Activated CD4-positive, CD25-positive, alpha-beta regulatory T cell treated with anti-CD3 and anti-CD28 coated beads, Interleukin-2, amount 50 U/mL, for 24 hours (primary cell): ENCODE measurements around the gene ACTL6A.
"Not testable (repeated sequence)": the region's sequence is repeated elsewhere in the genome, so short reads cannot be mapped to it uniquely, and the experiment has no call there.

ENCODE experiments used
- ATAC-seq, 2 donors: fragments of 150-1000 bp; cut with Tn5 transposase; one replicate each; pipeline ENCODE4 v1.10.0; 2021; ENCODE audit warnings: mild to moderate bottlenecking in 1 of 2, moderate library complexity in 1 of 2

The ACTL6A gene

DNA sequence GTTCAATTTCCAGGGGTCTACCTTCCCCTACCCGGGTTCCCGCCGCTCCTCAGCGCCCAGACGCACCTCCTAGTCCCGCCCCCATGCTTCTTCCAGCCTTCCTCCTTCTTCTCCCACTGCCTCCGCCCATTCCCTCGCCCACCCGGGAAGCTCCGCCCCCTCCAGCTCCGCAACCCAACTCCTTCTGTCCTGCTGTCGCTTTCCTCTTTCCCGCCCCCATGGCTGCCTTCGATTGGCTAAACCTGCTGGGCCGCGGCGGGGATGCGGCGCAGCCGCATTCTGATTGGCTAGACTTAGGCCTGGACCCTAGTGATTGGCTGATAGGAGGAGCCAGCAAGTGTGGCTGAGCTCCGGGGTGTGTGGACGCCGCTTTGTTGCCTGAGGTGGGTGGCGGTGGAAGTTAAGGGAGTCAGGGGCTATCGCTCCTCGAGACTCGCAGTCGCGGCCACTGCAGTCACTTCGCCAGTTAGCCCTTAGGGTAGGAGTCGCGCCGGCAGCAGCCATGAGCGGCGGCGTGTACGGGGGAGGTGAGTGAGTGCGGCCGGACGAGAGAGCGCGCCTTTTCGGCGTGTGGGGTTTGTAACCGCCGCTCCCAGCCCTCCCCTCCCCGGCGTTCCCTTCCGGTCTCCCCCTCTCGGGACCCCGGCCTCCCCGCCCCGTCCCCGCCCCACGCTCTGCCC is at the start of gene ACTL6A:
TSS of gene ACTL6A (plus strand) at position 336 of the 680 bp plus-strand sequence. CDS start at position 503, 167 bp downstream.
- peak; percentile 96 for ATAC-seq

DNA sequence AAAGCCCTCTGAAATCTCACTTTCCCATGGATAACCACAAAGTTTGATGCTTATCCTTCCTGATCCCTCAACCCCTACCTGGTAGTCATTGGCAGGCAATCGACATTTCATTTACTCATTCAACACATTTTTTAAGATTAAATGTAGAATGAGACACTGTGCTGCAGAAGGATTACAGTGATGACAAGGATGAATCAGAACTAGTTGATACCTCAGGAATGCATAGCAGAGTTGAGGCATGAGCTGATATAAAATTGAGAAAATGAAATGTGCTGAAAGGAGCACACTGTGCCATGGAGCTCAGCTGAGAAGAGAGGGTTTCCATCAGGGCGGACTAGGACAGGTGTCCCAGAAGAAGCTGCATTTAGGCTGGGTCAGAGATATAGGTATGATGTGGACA is 48.9 kb upstream of the ACTL6A start:
- no peak for ATAC-seq

DNA sequence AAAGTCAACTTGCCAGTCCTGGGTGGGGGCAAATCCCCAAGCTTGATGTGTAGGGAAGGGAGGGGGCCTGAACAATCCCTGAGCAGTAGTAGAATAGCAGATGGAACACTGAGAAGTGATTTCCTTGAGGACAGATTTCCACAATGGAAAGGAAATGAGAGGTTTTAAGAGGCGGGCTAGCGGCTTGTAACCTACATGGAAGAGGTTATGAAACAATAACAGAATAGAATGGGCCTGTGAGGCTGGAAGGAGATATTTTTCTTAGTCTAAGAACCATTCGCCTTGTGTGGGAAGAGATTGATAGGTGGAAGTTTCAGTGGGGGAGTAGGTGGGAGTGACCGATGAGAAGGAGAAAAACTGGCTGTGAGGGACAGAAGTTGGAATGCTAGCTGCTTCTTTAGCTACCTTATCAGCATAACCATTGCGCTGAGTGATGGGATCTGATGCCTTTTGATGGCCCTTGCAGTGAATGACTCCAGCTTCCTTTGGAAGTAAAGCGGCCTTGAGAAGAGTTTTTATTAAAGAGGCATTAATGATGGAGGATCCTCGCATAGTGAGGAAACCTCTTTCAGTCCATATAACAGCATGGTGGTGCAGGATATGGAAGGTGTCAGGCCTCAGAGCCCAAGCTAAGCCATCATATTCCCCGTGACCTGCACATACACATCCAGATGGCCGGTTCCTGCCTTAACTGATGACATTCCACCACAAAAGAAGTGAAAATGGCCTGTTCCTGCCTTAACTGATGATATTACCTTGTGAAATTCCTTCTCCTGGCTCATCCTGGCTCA is 46.1 kb upstream of the ACTL6A start:
- ATAC-seq = not testable (repeated sequence)

DNA sequence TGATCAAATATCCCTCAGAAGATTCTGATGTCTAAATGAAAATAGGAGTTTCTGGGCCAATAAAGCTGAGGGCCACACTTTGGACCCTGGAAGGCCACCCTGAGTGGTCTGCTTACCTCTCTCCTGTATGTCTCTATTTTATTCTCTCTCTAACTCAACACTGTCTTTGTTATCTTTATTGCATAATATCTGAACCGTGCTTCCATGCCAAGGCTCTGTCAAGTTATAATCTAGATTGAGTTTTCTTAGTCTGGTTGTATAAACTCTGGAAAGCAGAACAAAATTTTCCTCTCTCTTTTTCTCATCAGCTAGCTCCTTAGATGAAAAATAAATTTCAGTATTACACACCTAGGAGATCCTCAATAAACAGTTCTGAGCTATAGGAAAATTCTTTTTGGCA is 36.2 kb upstream of the ACTL6A start:
- no peak for ATAC-seq

DNA sequence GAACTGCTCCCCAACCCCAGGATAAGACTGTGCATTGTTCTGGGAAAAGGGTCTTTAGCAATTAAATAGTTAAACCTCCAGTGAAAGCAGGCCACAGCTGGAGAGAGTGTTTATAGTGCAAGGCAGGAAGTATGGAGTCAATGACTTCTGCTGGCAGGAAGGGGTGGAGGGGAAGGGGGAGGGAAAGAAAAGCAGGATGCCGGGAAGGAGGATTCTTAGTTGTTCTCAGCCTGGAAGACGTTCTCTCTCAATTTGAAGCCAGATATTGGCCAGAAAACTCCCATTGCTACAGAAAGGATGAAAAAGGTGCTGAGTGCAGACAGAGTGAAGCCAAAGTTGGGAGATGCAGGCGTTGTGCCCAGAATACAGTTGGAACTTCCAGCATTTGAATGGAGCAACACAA is 35.7 kb upstream of the ACTL6A start:
- no peak for ATAC-seq

DNA sequence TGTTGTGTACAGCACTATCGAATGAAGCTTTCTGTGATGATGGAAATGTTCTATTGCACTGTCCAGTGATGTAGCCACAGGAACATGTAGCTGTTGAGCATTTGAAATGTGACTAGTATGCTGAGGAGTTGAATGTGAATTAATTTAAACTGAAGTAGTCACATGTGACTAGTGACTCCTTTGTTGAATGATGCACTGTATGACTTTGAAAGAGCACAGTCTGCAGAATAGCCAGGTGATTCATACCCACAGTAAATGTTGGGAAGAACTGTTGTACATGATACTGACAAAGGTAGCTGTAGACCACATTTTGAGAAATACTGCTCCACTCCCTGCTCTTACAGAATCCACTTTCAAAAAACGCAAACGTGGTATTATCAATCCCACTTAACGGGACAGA is 34.0 kb upstream of the ACTL6A start:
- ATAC-seq = no peak

DNA sequence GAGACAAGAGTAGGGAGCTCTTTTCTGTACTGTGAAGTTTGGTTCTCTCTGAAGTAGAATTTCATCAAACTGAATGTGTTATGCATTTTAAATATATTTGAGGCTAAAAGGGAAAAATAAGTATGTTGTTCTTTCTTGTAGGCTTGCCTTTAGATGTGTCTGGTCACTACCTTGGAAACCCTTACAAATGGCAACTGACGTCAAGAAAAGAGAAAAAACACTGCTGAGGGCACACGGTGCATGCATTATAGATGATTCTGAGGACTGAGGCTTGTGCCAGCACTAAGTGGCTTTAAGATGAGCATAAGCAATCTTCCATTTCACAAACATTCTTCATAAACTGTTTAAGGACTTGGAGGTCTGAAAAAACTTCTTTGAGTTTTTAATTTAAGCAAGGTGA is 31.1 kb upstream of the ACTL6A start:
- no peak for ATAC-seq

DNA sequence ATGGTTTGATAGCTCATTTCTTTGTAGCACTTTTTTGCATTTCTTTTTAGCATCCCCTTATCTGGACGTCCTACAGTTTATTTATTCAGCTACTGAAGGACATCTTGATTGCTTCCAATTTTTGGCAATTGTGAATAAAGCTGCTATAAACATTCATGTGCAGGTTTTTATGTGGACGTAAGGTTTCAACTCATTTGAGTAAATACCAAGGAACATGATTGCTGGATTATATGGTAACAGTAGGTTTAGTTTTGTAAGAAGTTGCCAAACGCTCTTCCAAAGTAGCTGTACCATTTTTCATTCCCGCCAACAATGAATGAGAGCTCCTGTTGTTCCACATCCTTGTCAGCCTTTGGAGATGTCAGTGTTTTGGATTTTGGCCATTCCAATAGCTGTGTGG is 29.5 kb upstream of the ACTL6A start:
- no peak for ATAC-seq

DNA sequence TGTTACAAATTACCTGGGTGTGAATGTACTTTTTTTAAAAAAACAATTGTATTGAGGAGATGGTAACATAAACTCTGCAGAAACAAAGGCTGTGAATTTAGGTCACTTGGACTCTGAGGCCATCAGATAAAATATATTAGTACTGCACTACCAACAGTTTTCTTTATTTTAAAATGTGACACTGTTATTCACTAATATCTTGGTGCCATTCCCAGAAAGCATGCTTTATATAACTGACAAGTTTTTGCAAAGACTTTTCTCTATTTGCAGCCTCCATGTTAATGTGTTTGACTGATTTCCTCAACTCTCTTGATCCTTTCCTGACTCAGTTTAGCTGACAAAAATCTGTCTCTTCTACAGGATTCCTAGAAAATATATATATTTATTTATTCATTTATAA is 26.5 kb upstream of the ACTL6A start:
- ATAC-seq = no peak

DNA sequence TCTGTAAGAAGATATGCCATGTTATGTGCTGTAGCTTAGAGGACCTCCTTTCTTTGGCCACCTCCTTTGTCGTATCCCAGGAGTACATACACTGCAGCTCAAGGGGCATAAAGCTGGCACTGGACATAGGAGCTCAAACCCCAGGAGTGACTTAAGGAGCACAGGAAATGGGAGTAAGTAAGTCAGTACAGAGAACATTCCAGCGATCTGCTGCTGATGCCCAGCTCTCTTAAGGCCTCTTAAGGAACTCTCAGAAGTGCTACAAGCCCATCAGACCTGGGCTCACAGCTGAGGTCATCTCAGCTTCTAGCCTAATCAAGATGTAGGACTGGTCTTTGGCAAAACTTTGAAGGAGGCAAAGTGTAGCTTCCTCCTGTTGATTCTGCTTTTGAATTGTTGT is 21.6 kb upstream of the ACTL6A start:
- ATAC-seq = no peak

DNA sequence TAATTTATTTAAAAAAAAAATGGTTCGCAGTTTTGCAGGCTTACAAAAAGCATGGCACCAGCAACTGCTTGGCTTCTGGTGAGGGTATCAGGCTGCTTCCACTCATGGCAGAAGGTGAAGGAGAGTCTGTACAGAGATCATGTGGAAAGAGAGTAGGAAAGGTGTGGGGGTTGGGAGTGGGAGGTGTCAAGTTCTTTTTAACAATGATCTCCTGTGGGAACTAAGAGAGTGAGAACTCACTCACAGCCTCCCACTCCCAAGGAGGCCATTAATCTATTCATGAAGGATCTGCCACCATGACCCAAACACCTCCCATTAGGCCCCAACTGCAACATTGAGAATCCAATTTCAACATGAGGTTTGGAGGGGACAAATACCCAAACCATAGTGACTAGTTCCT is 21.1 kb upstream of the ACTL6A start:
- ATAC-seq = no peak

DNA sequence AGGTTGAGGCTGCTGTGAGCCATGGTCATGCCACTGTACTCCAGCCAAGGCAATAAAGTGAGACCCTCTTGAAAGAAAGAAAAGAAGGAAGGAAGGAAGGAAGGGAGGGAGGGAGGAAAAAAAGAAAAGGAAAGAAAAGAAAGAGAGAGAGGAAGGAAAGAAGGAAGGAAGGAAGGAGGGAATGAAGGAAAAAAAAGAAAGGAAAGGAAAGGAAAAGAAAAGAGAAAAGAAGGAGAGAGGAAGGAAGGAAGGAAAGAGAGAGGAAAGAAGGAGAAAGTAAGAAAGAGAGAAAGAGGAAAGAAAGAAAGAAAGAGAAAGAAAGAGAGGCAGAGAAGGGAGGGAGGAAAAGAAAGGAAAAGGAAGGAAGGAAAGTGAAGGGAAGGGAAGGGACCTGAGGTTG is 20.4 kb upstream of the ACTL6A start:
- ATAC-seq = no peak

DNA sequence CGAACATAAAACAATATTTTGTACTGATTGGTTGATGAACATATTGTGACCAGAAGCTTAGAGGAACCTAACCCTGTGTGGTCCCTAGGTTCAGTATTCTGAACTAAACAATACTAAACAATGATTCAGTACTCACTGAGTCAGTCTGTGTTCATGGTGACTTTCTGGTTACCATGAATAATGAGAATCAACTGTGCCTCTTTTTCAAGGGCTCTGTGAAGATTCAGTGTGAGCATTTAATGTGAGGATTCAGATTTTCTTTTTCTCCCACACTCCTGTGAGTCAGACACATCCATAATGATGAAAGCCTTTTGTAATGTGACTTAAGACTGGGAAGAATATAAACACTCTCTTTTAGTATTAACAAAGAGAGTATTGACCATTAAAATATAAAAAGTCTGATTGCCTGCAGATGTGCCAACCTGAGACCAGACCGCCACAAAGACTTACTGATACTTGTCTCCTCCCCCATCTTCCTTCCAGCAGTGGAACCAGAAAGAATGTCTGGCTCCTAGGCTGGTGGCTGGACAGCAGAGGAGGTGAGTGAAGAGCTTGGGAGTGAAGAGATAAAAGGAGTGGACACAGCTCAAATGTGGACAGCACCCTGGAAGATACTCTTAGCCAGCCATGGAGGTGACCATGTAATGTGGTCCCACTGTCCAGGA is 17.6 kb upstream of the ACTL6A start:
- peak; percentile 41 to 67 for ATAC-seq

DNA sequence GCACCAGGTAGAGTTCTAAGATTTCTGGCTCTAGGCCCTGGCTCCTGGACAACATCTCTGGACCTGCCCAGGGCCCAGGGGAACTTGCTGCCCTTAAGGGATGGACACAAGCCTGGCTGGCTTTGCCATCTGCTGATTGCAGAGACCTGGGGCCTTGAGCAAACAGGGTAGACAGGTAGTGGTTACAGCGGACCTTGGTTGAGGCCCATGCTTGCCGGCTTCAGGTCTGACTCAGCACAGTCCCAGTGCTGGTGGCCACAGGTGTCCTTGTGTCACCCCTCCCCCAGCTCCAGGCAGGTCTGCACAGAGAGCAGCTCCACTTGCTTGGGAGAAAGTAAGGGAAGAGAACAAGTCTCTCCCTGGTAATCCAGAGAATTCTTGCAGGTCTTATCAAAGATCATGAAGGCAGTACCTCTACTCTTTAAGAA is 15.9 kb upstream of the ACTL6A start:
- no peak for ATAC-seq

DNA sequence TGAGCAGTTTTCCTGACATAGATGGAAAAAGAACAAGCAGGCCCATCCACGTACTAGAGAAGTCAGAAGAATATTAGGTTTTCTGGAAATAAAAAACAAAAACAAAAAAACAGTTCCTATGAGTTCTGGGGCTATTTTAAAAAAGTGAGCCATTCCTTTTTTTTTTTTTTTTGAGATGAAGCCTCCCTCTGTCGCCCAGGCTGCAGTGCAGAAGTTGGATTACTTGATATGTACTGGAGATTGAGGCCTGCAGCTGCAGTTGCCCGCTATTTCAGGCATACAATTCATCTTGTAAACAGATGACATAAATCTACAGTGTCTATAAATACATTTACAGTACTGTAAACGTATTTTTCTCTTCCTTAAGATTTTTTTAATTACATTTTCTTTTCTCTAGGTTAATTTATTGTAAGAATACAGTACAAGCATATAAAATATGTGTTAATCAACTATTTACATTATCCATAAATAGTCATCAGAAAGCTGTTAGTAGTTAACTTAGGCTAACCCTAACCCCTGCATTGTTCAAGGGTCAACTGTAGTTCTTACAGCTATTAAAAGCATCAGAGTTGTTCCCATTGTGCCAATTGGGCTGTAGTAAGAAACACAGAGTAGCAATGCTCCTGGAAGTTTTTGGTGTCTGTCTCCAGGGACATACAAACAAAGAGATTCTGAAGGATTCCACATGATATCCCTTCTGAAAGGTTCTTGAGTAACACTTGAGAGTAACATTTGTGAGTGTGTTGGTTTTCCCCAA is 11.2 kb upstream of the ACTL6A start:
- ATAC-seq = no peak

DNA sequence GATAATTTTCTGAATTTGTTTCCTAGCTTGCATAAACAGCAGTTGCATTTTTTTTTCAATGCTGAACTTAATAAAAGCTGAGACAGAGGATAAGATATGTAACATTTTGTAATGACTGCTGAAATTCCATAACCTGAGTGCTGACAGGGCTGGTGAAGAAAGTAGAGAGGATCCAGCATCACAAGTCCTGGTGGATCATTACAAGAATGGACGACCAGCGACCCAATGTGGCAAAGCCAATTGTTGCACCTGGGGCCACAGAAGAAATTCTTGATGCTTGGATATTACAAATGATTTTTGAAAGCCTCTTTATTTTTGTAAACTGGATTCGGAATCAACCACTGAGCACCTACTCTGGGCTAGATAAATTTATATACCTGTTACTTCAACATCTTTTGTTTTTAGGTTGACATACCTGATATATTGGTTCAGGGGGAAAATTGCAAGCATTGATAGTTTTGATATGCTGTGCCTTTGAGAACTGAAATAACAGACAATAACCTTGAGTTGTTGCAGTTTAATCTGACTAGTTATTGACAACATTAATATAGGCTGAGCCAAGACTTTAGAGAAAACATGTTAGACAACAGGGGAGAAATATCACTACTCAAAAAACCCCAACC is 3.9 kb upstream of the ACTL6A start:
- ATAC-seq = no peak

DNA sequence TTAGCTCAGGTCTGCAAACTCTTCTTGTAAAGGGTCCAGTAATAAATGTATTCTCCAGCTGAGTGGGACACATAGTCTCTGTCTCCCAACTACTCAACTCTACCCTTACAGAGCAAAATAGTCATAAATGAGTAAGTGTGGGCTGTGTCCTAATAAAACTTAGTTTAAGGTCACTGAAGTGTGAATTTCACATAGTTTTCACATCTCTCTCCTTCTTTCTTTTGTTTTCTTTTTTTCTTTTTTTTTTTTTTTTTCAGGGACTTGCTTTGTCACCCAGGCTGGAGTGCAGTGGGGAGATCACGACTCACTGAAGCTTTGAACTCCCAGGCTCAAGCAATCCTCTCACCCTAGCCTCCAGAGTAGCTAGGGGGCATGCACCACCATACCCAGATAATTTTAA is 1.9 kb upstream of the ACTL6A start:
- no peak for ATAC-seq

DNA sequence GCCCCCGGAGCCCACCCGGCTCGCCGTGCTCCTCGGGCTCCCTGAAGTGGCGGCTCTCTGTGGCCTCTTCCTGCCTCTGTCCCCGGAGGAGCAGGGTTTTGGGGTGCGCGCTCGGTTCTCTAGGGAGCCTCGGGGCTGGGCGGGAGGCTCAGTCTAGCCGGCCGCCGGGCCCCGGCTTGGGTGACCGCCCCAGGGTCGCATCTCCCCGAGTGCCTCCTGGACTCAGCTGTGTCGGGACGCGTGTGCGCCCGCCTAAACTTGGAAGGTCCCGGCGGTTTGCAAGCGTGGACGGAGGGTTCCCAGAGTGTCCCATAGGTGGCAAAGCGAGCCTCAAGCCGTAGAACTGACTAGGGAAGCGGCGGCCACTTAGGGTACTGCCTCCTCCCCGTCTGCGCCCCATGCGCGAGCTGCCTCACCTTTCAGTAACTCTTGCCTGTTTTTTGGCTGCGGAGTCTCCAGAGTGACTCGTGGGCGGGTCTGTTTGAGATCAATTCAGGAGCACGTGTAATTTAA is 601 bp downstream of the ACTL6A start:
- ATAC-seq = peak; percentile 44 to 53

DNA sequence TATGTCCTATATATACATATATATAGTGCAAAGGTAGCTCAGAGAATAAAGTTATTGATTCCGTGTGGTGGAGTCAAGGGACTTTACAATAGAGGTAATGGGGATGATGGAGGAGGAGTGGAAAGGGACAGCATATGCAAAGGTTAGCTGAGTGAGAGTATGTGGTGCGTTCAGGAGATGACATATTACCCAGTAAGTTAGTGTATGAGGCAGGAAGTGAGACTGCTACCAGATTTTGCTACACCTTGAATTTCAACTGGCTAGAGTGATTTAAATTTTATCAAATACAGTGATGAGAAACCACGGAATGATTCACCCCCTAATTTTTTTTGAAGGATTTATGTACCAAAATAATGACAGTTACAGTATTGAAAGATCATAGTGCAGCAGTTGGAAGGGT is 2.8 kb downstream of the ACTL6A start:
- ATAC-seq = peak in 1 of 2 donors; percentile 9

DNA sequence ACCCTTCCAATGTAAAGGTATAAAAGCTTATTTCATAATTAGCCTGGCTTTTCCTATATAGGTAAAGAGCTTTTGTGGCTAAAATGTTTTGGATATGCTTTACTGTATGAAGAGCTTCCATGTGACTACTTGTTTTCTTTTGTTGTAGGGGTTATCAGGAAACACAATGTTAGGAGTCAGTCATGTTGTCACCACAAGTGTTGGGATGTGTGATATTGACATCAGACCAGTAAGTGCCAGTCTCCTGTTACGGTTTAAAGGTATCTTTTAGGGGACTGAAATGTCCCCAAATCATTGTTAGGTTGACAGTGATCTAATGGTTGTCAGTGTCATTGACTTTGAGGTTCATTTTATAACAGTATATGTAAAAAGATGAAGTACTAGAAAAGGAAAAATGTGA is 18.3 kb downstream of the ACTL6A start:
- no peak for ATAC-seq

DNA sequence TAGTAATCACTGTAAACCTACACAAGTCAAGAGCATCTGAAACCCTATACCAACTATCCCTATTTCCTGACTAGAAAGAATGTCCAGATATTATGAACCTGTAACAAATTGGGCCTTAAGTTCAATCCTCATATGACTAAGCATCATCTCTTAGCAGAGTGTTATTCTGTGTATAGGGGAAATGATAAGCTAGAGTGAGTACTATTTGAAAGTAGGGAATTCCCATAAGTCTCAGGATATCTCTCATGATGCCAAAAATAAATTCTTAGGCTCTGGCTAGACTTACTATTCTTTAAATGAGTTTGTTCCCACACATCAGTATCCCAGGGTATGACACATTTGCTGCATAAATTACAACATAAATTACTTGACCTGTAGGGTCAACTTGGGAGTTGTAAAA is 26.4 kb downstream of the ACTL6A start:
- peak; percentile 48 to 71 for ATAC-seq

DNA sequence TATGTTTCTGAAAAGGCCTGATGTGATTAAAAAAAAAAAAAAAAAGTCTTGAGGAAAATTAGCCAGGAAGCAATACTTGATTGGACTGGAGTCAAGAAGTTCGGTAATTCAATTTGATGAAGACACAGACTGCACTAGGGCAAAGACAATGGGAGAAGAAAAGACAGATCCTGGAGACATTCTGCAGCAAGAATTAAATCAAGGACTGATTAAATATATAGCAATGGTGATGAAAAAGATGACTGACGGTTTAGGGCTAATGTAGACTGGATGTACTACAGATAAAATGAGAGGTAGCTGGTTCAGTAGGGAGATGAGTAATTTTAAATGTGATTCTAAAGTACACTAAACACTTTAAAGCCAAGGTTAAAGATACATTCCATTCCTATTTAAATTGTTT is 27.9 kb downstream of the ACTL6A start:
- no peak for ATAC-seq
